WTC11 (cell line): ENCODE data around the gene MYMK. TPM values are rescaled to one million over a fixed set of nuclear protein-coding genes. Genes with fewer than 3 reads are reported as not detected.

Experiments used
- ATAC-seq: fragments of 200-7000 bp; cut with Tn5 transposase; 2 replicates; pipeline ENCODE4 v1.10.0; 2021; ENCODE audit warnings: mild to moderate bottlenecking, moderate library complexity
- CTCF ChIA-PET: fragments of 300-600 bp; sonication (Branson Sonifier 250); formaldehyde crosslinking; loops from one replicate; lab custom pipeline; 2021; ENCODE audit warnings: antibody characterized with exemption; lab: Charles Lee
- POLR2A ChIA-PET: fragments of 350-600 bp; sonication (Branson Sonifier 250); formaldehyde crosslinking; loops from one replicate; lab custom pipeline; 2021; ENCODE audit warnings: antibody characterized with exemption; lab: Charles Lee
- DNase-seq: peaks from one replicate; pipeline ENCODE4 v3.0.0; 2021; ENCODE audit warnings: low spot score
- H3K27ac Mint-ChIP-seq: 2 replicates; pipeline ENCODE4 v1.8.0; 2021; ENCODE audit warnings: mixed read lengths
- H3K27me3 Mint-ChIP-seq: 2 replicates; pipeline ENCODE4 v1.8.0; 2021; ENCODE audit warnings: low read depth, mild to moderate bottlenecking, moderate library complexity, mixed read lengths
- H3K36me3 Mint-ChIP-seq: 2 replicates; pipeline ENCODE4 v1.8.0; 2021; ENCODE audit warnings: mixed read lengths
- H3K4me1 Mint-ChIP-seq: 2 replicates; pipeline ENCODE4 v1.8.0; 2022; ENCODE audit warnings: mixed read lengths
- H3K4me3 Mint-ChIP-seq: 2 replicates; pipeline ENCODE4 v1.8.0; 2021; ENCODE audit warnings: mild to moderate bottlenecking, moderate library complexity, mixed read lengths
- H3K9me3 Mint-ChIP-seq: 2 replicates; pipeline ENCODE4 v1.8.0; 2021; ENCODE audit warnings: mixed read lengths
- ATF6 ChIP-seq: sonication (generic); formaldehyde crosslinking; IDR thresholded peaks from 2 replicates; pipeline ENCODE4 v1.8.1; 2023; ENCODE audit warnings: mild to moderate bottlenecking, missing genetic modification reagents
- CREB1 ChIP-seq: sonication (generic); formaldehyde crosslinking; IDR thresholded peaks from 2 replicates; pipeline ENCODE4 v1.8.0; 2023; ENCODE audit warnings: mild to moderate bottlenecking, missing genetic modification reagents
- CTCF ChIP-seq: fragments of 200-600 bp; IDR thresholded peaks from 2 replicates; pipeline ENCODE4 v1.8.0; 2022; ENCODE audit warnings: antibody characterized with exemption
- E2F5 ChIP-seq: sonication (generic); formaldehyde crosslinking; IDR thresholded peaks from 2 replicates; pipeline ENCODE4 v1.8.1; 2022; ENCODE audit warnings: mild to moderate bottlenecking, moderate library complexity, missing genetic modification reagents
- ERG ChIP-seq: fragments of 250-450 bp; sonication (Bioruptor Pico); IDR thresholded peaks from 2 replicates; pipeline ENCODE4 v1.8.0; 2021; ENCODE audit warnings: mild to moderate bottlenecking
- HMGXB4 ChIP-seq: sonication (generic); formaldehyde crosslinking; IDR thresholded peaks from 2 replicates; pipeline ENCODE4 v1.8.1; 2023; ENCODE audit warnings: mild to moderate bottlenecking, moderate library complexity, missing genetic modification reagents
- IRF2 ChIP-seq: sonication (generic); formaldehyde crosslinking; IDR thresholded peaks from 2 replicates; pipeline ENCODE4 v1.8.0; 2022; ENCODE audit warnings: low read depth, missing genetic modification reagents, borderline replicate concordance
- MYBL2 ChIP-seq: sonication (generic); formaldehyde crosslinking; IDR thresholded peaks from 2 replicates; pipeline ENCODE4 v1.8.1; 2023; ENCODE audit warnings: mild to moderate bottlenecking, moderate library complexity, missing genetic modification reagents
- NFYB ChIP-seq: sonication (generic); formaldehyde crosslinking; conservative IDR thresholded peaks from 2 replicates; pipeline ENCODE4 v1.8.0; 2022; ENCODE audit warnings: low read depth, missing genetic modification reagents
- NR1H2 ChIP-seq: sonication (generic); formaldehyde crosslinking; IDR thresholded peaks from 2 replicates; pipeline ENCODE4 v1.9.0; 2021; ENCODE audit warnings: mild to moderate bottlenecking, moderate library complexity, missing genetic modification reagents
- NR2C2 ChIP-seq: sonication (generic); formaldehyde crosslinking; IDR thresholded peaks from 2 replicates; pipeline ENCODE4 v1.8.0; 2022; ENCODE audit warnings: mild to moderate bottlenecking, missing genetic modification reagents
- NR3C1 ChIP-seq: sonication (generic); formaldehyde crosslinking; conservative IDR thresholded peaks from 2 replicates; pipeline ENCODE4 v1.8.1; 2023; ENCODE audit warnings: low read depth, mild to moderate bottlenecking, missing genetic modification reagents
- RELA ChIP-seq: sonication (generic); formaldehyde crosslinking; IDR thresholded peaks from 2 replicates; pipeline ENCODE4 v1.8.1; 2022; ENCODE audit warnings: missing genetic modification reagents, mild to moderate bottlenecking, borderline replicate concordance
- SOX15 ChIP-seq: fragments of 250-450 bp; sonication (Bioruptor Pico); IDR thresholded peaks from 2 replicates; pipeline ENCODE4 v1.9.0; 2021; ENCODE audit warnings: mild to moderate bottlenecking
- TP53 ChIP-seq: sonication (generic); formaldehyde crosslinking; IDR thresholded peaks from 2 replicates; pipeline ENCODE4 v1.8.1; 2023; ENCODE audit warnings: mild to moderate bottlenecking, missing genetic modification reagents
- USF2 ChIP-seq: sonication (generic); formaldehyde crosslinking; IDR thresholded peaks from 2 replicates; pipeline ENCODE4 v1.8.1; 2023; ENCODE audit warnings: mild to moderate bottlenecking, missing genetic modification reagents, moderate library complexity
- ZBTB21 ChIP-seq: sonication (generic); formaldehyde crosslinking; IDR thresholded peaks from 2 replicates; pipeline ENCODE4 v1.8.1; 2023; ENCODE audit warnings: mild to moderate bottlenecking, missing genetic modification reagents, borderline replicate concordance
- ZMAT4 ChIP-seq: fragments of 250-450 bp; sonication (Bioruptor Pico); IDR thresholded peaks from 2 replicates; pipeline ENCODE4 v1.9.0; 2021; ENCODE audit warnings: mild to moderate bottlenecking
- ZNF232 ChIP-seq: sonication (generic); formaldehyde crosslinking; IDR thresholded peaks from 2 replicates; pipeline ENCODE4 v1.8.0; 2022; ENCODE audit warnings: mild to moderate bottlenecking, missing genetic modification reagents
- ZNF263 ChIP-seq: sonication (generic); formaldehyde crosslinking; IDR thresholded peaks from 2 replicates; pipeline ENCODE4 v1.8.1; 2022; ENCODE audit warnings: low read depth, mild to moderate bottlenecking, moderate library complexity, missing genetic modification reagents
- ZNF532 ChIP-seq: fragments of 250-450 bp; sonication (Bioruptor Pico); IDR thresholded peaks from 2 replicates; pipeline ENCODE4 v1.9.0; 2021; ENCODE audit warnings: mild to moderate bottlenecking, borderline replicate concordance
- total RNA-seq: library from RNA; stranded (reverse); gene quantifications from 3 replicates; pipeline ENCODE4 v1.2.3, GENCODE V29; 2021

Gene MYMK
- total RNA-seq, 1 experiment from 2014 or later = not detected

- POLR2A ChIA-PET = interaction anchor here (0.6 kb wide), 1 partner anchor 36 kb away, joined by 3 read pairs; no protein-coding TSS in a partner anchor
- Mint-ChIP-seq H3K36me3 (no peaks in the 10 kb centered on the region), H3K9me3 (no peaks in the 10 kb centered on the region), H3K4me1 (peaks cover 22% of the 10 kb centered on the region), H3K4me3 (peak within 1 kb of the TSS; percentile 50), H3K27me3 (peaks cover 25% of the 10 kb centered on the region)
- ATAC-seq (peak; percentile 65), DNase-seq (peak; percentile 62)
- TF ChIP-seq TP53 = no peak
- TF ChIP-seq NR3C1 (CRISPR knock-in tag) = no peak
- TF ChIP-seq CTCF = no peak
- no peak for TF ChIP-seq ZNF232 (CRISPR knock-in tag)
- no peak for TF ChIP-seq ZMAT4 (CRISPR knock-in tag)
- TF ChIP-seq ZNF263 = 0 out of 2 replicates have a peak, but pooled peaks have one; percentile 32
- no peak for TF ChIP-seq ZBTB21 (CRISPR knock-in tag)
- peak; percentile 74 for TF ChIP-seq HMGXB4 (CRISPR knock-in tag)
- TF ChIP-seq ERG (CRISPR knock-in tag) = no peak
- no peak for TF ChIP-seq USF2
- TF ChIP-seq SOX15 = no peak
- no peak for TF ChIP-seq ATF6 (CRISPR knock-in tag)
- 0 out of 2 replicates have a peak, but pooled peaks have one; percentile 24 for TF ChIP-seq RELA (CRISPR knock-in tag)
- TF ChIP-seq E2F5 (CRISPR knock-in tag) = peak; percentile 37; the same call in 1 of the 2 replicates
- TF ChIP-seq NFYB (CRISPR knock-in tag) = no peak
- no peak for TF ChIP-seq ZNF532 (CRISPR knock-in tag)
- no peak for TF ChIP-seq IRF2 (CRISPR knock-in tag)
- no peak for TF ChIP-seq NR1H2 (CRISPR knock-in tag)
- TF ChIP-seq NR2C2 = no peak
- TF ChIP-seq CREB1 = no peak
- TF ChIP-seq MYBL2 (CRISPR knock-in tag) = no peak
- TF ChIP-seq, all 79 proteins: peak for 4
- CTCF ChIA-PET = interaction anchor here (0.8 to 2.6 kb wide), 13 partner anchors 17 to 208 kb away, joined by 3 to 11 read pairs (median 4); no protein-coding TSS in a partner anchor
- no peak within 1 kb of the TSS for H3K27ac Mint-ChIP-seq
Measured at GRCh38 chr9:133534346-133535291, 9.9 kb upstream of the MYMK start, which contains the start of gene ADAMTSL2. ADAMTSL2 (plus strand) TSS chr9:133534704; CDS start chr9:133536713, 2,009 bp downstream.
